ENCODE results near the gene TMPRSS4. TPM values are rescaled to one million over a fixed set of nuclear protein-coding genes. Genes with fewer than 3 reads are reported as not detected.
"Not testable (repeated sequence)": the region's sequence is repeated elsewhere in the genome, so short reads cannot be mapped to it uniquely, and the experiment has no call there.

Gene TMPRSS4
- polyA plus RNA-seq, 1 donor = 30.2 TPM

DNA sequence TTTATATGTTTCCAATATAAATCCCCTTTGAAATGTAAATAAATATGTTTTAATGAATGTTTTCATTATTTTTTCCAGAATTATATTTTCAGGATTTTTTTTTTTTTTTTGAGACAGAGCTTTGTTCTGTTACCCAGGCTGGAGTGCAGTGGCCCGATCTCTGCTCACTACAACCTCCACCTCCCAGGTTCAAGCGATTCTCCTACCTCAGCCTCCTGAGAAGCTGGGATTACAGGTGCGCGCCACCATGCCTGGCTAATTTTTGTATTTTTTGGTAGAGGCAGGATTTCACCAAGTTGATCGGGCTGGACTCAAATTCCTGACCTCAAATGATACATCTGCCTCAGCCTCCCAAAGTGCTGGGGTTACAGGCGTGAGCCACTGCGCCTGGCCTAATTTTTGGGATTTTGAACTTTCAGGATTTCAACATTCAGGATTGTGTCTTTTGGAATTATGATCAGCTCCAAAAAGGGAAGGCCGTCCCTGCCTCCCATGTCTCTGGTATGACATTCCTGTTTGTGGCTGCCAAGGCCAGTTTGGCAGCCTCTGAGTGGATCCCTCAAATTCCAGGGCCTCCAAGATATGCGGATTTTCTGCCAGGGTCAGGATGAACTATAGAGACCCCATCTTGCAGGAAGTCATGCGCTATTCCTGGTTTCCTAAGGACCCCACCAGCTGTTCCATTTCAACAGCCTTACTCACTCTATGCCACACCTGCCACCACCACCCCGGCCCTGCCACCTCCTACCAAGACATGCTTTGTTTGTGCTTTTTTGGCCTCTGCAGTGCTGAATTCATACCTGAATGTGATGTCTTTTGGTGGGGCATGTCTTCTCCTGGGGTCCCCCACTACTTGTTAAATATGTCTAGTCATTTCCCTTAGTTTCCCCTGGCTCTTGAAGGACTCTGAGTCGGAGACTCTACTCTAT is 21.9 kb upstream of the TMPRSS4 start:
- DNase-seq = no peak

DNA sequence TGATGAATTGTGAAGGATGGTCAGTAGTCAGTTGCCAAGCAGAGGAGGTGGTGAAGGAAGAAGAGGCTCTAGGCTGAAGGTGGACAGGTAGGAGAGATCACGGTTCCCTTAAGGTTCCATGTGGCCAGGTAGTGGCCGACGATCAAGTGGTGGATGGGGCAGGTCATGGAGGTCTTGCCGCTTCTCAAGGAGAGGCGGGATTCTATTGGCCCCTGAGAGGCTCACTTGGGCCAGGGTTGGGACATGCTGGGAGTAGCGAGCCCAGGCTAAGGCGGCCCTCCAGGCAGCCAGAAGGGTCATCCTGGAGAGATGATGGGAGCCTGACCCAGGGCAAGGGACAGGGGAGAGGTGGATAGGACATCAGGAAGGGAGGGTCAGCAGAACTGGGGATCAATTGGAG is 20.9 kb upstream of the TMPRSS4 start:
- DNase-seq = no peak

GRCh38 chr11:118056806-118057205 is 20.1 kb upstream of the TMPRSS4 start:
- no peak for DNase-seq

- no peak for DNase-seq
These were observed 19.4 kb upstream of the TMPRSS4 start for GRCh38 chr11:118057251-118058145.

DNA sequence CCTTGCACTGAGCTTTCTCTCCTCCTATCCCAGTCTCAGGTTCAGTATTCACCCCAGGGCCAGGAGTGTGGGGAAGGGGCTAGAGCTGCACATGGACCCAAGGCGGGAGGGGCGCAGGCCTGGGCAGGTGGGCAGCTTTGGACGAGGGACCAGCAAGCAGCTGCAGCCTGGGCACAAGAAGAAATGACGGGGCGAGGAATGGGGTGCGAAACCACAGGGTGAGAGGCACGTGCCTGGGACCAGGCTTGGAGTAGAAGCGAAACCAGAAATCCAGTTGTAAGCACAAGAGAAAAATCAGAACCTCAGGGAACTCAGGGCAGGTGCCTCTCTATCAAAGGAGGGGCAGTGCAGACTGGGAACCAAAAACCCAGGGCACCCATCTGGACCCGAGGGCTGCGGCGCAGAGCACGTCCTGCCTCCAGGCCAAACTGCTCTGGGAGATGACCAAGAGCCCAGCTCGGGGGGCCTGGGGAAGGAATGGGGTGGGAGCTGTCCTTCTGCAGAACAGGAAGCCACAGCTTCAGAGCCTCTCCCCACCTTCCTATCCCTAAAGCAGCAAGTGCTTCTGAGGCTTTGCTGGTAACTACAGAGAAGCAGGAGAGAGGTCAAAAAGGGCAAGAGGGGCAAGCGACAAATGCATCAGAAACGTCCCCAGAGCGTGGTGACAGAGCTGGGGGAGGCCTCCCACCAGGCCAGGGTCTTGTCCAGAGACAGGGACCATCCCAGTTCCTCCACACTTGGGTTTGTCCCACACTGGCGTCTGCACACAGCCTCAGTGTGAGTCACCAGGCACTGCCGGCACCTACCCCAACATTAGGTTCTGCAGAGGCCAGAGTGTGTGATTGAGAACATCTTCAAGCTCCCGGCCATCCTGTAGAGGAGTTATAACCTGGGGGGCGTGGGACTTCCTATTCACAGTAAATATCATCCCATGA is 18.3 kb upstream of the TMPRSS4 start:
- no peak for DNase-seq

DNA sequence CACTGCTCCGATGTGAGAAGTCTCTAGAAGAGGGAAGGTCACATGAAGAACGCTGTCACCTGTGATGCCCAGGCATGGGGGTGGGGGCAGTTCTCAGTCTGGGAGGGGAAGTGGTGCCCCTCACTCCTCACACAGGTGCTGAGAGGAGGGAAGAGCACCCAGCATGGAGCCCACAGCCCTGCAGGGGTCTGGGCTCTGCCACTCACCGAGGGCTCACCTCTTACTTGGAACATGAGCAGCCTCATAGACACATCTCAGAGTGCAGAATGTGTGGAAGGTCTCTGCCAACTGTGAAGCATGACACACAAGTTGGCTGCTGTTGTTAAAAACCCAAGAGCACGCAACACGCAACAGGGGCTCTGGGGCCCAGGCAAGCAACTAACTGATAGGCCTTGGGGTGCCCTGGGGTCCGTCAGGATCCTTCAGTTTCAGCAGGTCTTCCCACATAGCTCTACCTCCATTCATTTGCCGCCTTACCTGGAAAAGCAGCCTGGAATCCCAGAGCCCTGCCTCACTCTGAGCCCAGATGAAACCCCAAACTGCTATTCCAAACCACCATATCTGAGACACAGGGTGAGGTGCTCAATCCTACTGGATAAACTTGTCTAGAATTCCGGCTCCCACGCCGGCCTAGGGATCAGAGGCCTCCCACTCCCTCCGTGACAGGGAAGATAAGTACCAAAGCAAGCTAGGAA is 17.5 kb upstream of the TMPRSS4 start:
- DNase-seq = no peak

DNA sequence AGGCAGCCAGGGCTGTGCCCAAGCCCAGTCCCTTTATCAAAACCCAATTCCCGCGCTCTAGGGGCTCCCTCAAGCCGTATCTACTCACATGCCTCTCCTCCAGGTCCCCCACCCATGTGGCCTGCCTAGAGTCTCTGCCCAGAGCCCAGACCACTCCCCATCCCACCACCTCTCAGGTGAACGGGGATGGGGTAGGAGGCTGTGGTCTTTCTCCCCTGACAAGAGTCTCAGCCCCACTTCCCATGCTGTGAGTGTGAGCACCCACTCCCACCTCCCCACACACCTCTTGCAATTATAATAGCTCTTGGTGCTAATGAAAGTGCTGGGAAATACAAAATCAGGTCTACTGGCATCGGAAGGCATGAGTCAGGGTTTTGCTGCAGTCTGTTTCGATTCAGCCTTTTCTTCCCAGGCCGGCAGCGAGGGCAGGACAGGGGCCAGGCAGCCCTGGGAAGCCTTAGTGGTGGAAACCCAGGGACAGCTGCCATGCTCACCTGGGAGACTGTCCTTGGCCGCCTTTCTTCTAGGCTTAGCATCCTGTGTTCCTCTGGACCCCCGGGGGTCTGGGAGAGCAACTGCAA is 16.7 kb upstream of the TMPRSS4 start:
- DNase-seq = no peak

DNA sequence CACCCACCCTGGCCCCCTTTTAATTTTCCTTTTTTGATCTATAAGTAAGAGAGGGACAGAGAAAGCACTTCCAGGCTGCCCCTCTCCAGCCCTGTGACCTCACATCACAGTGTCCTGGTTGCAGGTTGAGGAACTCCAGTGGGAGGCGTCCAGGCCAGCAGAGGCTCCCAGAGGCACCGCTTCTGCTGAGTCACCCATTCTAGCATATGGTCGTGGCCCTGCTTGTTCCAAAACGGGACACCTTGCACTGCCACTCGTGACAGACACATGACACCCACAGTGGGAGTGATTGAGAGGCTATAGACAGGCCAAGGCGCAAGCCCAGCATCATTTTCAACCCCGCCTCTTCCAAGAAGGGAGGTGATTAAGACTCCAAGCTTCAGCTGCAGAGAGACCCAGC is 16.0 kb upstream of the TMPRSS4 start:
- DNase-seq = no peak

GRCh38 chr11:118061586-118062125 is 15.2 kb upstream of the TMPRSS4 start:
- DNase-seq = no peak

GRCh38 chr11:118062181-118062580 is 14.7 kb upstream of the TMPRSS4 start:
- not testable (repeated sequence) for DNase-seq

DNA sequence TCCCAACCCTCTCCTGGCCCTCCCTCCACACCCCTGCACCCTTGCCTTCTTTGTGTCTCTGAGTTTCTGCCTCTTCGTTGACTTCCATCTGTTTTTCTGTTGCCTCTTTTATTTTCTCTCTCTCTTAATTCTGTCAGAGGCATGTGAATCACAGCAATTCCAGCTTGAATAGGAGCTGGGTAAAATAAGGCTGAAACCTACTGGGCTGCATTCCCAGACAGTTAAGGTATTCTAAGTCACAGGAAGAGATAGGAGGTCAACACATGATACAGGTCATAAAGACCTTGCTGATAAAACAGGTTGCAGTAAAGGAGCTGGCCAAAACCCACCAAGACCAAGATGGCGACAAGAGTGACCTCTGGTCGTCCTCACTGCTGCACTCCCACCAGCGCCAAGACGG is 14.2 kb upstream of the TMPRSS4 start:
- not testable (repeated sequence) for DNase-seq

DNA sequence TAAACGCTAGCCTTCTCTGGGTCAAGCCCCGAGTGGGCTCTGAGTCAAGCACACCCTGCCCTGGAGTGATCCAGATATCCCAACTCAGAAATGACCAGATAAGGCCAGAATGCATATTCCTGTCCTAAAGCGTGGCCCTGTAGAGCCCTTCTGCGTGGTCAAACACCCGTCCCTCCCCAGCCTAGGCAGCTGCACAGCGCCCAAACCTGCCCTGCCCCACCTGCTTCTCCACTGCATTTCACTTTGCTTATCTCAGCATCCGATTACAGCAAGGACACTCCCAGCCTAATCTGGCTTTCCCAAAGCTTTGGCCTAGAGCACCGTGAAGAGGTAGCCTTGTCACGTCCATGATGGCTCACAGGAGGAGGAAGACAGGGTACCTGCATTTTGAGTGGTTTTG is 11.9 kb upstream of the TMPRSS4 start:
- DNase-seq = no peak

DNA sequence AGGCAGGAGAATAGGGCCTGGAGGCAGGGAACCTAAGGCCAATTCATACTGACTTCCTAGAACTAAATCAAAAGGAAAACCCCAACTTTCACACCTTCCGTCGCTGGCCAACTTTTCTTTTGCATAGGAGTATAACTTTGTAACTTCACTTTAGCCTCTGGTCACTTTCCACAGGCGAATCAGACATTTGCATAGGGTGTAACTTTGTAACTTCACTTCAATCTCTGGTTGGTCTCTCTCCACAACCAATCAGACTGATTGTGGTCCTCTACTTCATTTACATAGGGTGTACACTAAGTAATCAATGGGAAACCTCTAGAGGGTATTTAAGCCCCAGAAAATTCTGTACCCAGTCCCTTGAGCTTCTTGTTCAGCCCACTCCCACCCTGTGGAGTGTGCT is 11.5 kb upstream of the TMPRSS4 start:
- DNase-seq = no peak

DNA sequence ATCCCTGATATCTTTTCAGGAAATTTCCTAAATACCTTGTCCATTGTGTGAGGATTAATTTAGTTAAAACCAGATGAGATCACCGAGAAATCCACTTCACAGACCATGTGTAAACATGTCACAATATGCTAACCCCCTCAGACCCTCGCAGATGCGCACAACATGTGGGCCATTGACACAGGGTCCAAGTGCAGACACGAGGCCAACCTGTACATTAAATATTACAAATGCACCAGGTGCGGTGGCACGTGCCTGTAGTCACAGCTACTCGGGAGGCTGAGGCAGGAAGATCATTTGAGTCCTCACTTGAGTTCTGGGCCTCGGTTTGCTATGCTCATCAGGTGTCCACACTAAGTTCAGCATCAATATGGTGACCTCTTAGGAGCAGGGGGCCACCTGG is 9.9 kb upstream of the TMPRSS4 start:
- no peak for DNase-seq

- DNase-seq = no peak
These were observed 8.5 kb upstream of the TMPRSS4 start for GRCh38 chr11:118068206-118068944.

- no peak for DNase-seq
These were observed 7.8 kb upstream of the TMPRSS4 start for GRCh38 chr11:118068945-118069612.

GRCh38 chr11:118071416-118072030 is 5.4 kb upstream of the TMPRSS4 start:
- DNase-seq = no peak

- no peak for DNase-seq
These were observed 3.3 kb upstream of the TMPRSS4 start for GRCh38 chr11:118073554-118073953.
